NCI-H1694 (cell line): ENCODE data around the gene MRGPRX2.
A peak's percentile ranks its signal among the peaks of the same experiment; 100 is the strongest.

Experiments used
- DNase-seq: peaks from one replicate; lab custom pipeline; 2025; lab: John Stamatoyannopoulos, UW

Gene MRGPRX2

DNA sequence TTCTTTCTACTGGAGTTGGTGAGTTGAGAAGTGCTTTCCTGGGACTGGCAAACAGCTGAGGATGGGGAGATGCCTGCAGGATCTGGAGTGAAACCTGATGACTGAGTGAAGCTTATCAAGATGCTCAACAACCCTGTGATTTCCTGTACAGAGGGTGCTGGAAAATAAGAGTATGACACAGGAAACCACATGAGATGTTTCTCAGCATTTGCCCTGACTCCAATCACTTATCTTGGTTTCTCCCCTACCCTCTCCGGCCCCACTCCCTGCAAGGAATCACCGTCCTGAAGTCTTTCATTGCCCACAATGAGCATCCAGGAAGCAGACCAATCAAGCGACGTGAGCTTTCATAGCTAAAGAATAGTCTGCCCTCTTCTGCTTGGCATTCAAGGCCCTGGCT lies at the start of gene MRGPRX2:
Gene MRGPRX2 (minus strand): TSS at position 89 of the 400 bp plus-strand sequence. CDS start 4,315 bp downstream, outside the sequence.
- no peak for DNase-seq

GRCh38 chr11:19110295-19110694 lies 49.8 kb upstream of the MRGPRX2 start:
- DNase-seq: peak; percentile 70

- DNase-seq: no peak
Measured at GRCh38 chr11:19107125-19107524, 46.6 kb upstream of the MRGPRX2 start.

DNA sequence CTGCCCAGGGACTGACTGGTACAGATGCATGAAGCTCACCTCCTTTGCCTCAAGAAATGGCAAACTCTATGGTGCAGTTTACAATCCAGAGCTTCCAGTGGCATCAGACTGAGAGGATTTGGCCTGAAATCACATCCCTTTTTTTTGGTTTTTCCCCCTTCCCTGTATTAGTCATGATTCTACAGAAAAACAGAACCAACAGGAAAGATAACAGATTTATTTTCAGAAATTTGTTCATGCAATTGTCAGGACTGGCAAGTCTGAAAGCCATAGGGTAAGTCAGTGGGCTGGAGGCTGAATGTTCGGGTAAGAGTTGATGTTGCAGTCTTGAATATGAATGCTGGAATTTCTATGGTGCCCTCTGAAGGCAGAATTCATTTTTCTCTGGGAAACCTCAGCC lies 44.5 kb upstream of the MRGPRX2 start:
- no peak for DNase-seq

GRCh38 chr11:19102521-19102900 lies 42.0 kb upstream of the MRGPRX2 start:
- no peak for DNase-seq

- no peak for DNase-seq
Measured at GRCh38 chr11:19101796-19102520, 41.4 kb upstream of the MRGPRX2 start.

GRCh38 chr11:19100885-19101284 lies 40.4 kb upstream of the MRGPRX2 start:
- no peak for DNase-seq

DNA sequence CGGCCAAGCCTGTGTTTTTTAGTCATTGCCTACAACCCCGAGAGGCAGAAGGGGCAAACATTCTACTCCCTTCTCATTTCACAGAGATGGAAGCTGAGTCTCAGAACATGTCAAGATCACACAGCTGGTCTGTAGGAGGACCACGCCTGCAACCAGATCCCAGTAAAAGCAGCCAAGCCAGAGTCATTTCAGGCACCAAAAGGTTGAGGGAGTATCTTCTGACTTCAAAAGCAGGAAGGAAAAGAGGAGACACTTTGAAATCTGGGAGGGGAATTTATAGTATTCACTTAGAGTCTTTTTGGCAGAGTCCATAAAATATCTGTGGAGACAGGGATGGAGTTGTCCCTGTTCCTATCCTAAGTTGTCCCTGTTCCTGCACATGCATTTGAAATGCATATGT lies 38.6 kb upstream of the MRGPRX2 start:
- no peak for DNase-seq

- DNase-seq: no peak
Measured at GRCh38 chr11:19094859-19095258, 34.3 kb upstream of the MRGPRX2 start.

- DNase-seq: no peak
Measured at GRCh38 chr11:19093976-19094375, 33.5 kb upstream of the MRGPRX2 start.

GRCh38 chr11:19092850-19093249 lies 32.3 kb upstream of the MRGPRX2 start:
- no peak for DNase-seq

- no peak for DNase-seq
Measured at GRCh38 chr11:19092342-19092741, 31.8 kb upstream of the MRGPRX2 start.

DNA sequence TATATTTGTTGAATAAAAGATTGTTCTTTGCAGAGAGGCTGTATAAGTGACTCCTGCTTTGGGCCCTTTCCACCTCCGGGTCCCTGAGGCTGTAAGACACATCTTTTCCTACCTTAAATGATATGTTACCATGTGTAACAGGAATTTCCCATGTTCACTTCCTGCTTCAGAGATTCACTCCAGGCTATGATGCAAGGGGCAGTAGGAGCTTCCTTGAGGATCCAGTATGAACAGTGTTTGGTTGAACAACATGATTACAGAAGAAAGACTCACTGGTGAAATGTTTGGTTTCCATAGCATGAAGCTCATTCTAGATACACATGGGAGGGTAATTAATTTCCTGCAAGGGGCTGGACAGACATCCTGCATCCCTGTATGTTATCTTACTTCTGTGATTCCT lies 30.8 kb upstream of the MRGPRX2 start:
- DNase-seq: no peak

DNA sequence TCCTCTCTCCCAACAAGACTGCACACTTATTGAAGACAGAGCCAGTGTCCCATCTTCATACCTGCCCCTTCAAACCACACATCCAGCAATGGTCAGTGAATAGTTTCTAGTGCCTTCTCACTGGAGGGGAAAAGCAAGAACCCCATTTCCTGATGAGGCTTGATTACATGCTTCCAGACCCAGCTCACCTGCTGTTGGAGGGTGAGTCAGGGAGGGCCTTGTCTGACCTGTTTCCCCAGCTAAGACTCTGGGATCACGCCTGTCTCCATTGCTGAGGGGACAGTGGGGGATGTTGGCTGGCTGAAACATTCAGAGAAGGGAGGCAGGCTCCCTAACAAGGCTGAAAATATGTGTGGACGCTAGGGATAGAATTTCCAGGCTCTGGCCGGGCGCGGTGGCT lies 28.9 kb upstream of the MRGPRX2 start:
- DNase-seq: no peak

DNA sequence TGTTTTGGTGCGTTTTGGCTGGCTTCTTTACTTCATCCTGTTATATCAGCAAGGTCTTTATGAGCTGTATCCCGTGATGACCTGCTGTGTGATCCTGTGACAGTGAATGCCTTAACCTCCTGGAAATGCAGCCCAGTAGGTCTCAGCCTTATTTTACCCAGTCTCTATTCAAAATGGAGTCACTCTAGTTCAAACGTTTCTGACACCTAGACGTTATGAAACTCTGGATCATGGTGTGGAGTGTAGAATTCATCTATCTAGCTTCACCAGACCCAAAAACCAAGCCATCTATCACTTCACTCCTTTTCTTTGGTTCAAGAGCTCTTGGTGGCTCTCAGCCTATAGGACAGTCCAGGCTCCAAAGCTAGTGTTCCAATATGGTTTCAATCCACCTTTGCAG lies 28.3 kb upstream of the MRGPRX2 start:
- DNase-seq: no peak

- no peak for DNase-seq
Measured at GRCh38 chr11:19087658-19088057, 27.1 kb upstream of the MRGPRX2 start.

- no peak for DNase-seq
Measured at GRCh38 chr11:19084661-19085315, 24.3 kb upstream of the MRGPRX2 start.

DNA sequence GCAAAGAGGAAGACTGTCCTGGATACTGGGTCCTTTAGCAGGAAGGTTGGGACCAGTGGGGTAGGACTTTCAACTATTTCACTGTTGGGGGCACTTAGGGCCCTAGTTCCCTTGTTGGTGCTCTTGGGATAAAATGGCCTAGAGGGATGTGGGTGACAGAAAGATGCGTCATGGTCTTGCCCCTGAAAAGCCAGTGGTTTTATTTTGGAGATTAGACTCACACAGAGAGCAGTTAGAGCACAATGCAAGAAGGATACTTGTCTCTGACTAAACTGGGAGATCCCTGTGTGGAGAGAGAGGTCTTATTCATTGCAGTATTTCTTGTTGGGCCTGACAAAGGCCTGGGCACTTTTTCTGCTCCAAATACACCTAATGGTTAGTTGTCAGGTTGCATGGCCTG lies 22.6 kb upstream of the MRGPRX2 start:
- DNase-seq: no peak

- no peak for DNase-seq
Measured at GRCh38 chr11:19080579-19080993, 20.1 kb upstream of the MRGPRX2 start.

- DNase-seq: no peak
Measured at GRCh38 chr11:19079643-19080440, 19.3 kb upstream of the MRGPRX2 start.

DNA sequence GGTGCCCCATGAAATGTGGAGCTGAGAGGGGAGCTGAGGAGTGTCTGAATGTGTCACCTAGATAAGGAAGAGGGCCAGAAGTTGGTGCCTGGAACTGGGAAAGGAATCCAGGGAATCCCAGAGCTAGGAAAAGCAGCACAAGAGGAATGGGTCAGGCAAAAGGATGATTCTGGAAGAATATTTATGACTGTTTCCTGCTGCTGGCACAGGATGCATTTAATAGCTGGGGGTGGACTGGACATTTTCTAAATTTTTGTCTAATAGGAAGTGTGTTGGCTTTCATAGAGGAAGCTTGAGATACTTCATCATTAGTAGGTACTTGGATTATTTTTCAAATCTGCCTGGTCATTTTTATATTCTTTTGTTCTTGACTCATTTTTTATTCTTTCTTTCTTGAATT lies 17.4 kb upstream of the MRGPRX2 start:
- DNase-seq: no peak

GRCh38 chr11:19076744-19077589 lies 16.4 kb upstream of the MRGPRX2 start:
- peak; percentile 26 for DNase-seq
